Right renal cortex interstitium (tissue), 3 donors: ENCODE data around the gene METTL27. TPM values are rescaled to one million over a fixed set of nuclear protein-coding genes. Genes with fewer than 3 reads are reported as not detected.
"Not testable (repeated sequence)": the region's sequence is repeated elsewhere in the genome, so short reads cannot be mapped to it uniquely, and the experiment has no call there.

Source experiments
- DNase-seq, 3 donors: peaks; one replicate each; pipeline ENCODE4 v3.0.0-alpha.2; 2013; ENCODE audit warnings: low read depth in 3 of 3, low spot score in 2 of 3
- polyA plus RNA-seq, 3 donors: library from polyadenylated mRNA; unstranded; fragments of 120-200 nt; gene quantifications; one replicate each; pipeline ENCODE4 v1.2.1, GENCODE V29; 2013; ENCODE audit not compliant: insufficient read length in 3 of 3

The METTL27 gene
- polyA plus RNA-seq, 3 donors, result 3.4 to 12.2 (median 8.8) TPM

DNA sequence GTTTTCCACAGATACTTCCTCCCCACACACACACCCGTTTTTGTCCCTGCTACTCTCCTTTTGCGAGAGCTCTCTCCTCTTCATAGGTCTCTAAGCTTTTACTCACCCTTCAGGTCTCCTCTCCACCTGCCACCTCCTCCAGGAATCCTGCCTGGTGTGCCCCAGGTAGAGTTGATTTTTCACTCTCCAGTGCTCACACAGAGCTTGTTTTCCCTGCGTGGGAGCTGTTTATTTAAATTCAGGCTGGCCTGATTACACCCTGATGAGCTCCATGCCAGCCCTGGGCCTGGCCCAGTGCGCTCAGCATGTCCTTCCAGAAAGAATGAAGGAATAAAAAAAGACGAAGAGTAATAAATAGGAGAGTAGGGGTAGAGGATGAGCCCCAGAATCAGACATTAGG, 19.1 kb downstream of the METTL27 start:
- DNase-seq, result no peak

DNA sequence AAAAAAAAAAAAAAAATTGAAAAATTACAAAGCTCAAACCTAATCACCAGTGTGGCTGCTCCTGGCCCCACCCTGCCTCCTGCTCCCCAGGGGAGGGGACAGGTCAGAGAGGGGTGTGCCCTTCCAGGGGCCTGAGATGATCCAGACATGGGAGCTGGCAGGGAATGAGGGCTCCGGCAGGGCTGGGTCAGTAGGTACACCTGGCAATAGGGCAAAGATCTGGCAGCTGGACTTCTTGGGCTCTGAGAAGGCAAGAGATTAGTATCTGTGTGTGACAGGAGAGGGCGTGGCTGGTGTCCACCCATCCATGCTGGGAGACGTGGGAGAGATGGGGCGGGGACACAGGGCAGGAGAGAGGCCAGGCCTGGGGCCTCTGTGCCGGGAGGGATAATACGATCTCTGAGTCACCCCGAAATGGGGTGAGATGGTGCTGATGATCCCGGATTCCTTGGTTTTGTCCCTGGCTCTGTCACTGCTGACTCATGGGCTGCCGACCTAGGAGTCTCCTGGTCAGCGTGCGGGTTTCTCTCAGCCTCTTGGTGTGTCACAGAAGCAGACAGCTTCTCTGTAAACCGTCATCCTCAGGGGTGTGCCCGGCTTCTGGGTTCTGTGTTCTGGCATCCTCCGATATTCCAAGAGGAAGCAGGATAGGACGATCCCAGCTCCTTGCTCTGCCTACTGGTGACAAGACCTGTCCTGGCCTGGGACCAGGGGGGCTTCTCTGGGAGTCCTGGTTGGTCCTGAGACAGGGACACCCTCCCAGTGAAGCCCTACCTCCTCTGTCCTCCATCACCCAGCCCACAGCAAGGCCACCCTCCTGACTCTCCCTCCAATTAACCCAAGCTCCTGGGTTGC, 19.8 kb downstream of the METTL27 start:
- no peak for DNase-seq

DNA sequence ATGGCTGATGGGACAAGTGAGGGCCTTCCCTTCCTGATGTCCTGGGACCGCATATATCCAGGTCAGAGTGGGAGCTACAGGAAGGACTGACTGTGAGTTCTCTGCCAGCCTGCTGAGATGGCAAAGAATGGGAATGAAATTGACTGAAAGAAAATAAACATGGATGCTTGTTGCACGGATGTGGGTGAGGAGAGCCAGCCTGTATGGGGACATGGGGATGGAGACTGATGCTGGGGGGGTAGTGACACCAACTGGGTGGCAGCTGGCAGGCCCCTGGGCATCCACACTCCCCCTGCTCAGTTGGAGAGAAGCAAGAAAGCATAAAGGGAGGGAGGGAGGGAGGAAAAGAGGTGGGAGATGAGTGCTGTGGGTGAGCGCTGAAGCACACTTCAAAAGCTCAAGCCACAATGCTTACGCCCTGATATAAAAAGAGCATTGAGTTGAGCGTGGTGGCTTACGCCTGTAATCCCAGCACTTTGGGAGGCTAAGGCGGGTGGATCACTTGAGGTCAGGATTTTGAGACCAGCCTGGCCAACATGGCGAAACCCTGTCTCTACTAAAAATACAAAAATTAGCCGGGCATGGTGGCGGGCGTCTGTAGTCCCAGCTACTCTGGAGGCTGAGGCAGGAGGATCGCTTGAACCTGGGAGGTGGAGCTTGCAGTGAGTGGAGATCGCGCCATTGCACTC, 20.6 kb downstream of the METTL27 start:
- not testable (repeated sequence) for DNase-seq

DNA sequence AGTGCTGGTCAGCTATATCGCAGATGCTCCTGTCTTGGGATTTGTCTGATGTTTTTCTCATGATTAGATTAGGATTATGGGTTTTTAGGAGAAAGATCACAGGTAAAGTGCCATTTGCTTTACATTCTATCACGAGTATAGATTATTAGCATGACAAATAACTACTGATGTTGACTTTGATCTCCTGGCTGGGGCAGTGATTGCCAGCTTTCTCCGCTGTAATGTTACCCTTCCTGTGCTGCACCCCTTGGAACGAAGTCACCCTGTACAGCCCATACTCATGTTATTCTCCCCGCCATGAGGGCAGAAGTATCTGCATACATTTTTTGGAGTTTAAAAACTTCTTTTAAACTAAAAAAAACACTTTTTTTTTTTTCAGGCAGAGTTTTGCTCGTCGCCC, 22.3 kb downstream of the METTL27 start:
- no peak for DNase-seq

DNA sequence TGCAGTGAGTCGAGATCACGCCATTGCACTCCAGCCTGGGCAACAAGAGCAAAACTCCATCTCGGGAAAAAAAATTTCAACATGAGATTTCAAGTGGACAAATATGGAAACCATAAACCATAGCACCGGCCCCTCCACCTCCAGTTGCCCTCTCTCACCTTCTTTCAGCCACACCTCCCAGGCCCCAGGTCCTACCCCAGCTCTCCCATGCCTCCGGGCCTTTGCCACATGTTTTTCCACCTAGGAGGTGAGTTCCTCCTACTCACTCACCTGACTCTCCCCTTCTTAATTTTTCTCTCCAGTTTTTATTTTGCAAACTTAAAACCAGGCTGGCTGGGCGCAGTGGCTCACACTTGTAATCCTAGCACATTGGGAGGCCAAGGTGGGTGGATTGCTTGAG, 25.2 kb downstream of the METTL27 start:
- DNase-seq, result no peak

DNA sequence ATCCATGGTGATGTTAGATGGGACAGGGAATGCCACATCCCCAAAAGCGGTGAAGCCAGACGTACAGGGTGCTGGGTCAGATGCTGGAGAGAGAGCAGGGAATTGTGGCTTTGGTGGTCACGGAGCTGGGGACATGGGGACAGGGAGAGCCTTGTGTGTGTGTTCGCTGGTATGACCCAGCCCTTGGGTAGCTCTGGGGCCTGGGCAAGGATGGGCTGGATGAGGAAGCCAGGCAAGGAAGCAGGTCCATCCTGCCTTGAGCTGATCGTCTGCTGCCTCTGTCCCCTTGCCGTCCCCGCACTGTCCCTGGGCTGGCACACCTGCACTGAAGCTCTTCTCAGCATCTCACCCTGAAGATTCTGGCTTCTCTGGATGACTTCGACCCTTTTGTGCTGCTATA, 26.9 kb downstream of the METTL27 start:
- DNase-seq, result no peak

DNA sequence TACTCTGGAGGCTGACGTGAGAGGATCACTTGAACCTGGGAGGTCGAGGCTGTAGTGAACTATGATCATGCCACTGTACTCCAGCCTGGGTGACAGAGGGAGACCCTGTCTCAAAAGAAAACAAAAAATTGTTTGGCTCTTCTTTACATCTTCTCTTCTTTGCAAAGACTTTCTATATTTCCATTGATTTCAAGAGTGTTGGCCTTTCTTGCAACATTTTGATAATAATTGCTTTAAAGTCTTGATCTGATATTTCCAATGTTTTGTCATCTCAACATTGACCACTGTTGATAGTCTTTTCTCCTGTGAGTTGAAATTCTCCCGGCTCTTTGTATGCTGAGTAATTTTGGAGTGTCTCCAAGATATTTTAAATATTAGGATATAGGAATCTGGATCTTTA, 29.3 kb downstream of the METTL27 start:
- no peak for DNase-seq

DNA sequence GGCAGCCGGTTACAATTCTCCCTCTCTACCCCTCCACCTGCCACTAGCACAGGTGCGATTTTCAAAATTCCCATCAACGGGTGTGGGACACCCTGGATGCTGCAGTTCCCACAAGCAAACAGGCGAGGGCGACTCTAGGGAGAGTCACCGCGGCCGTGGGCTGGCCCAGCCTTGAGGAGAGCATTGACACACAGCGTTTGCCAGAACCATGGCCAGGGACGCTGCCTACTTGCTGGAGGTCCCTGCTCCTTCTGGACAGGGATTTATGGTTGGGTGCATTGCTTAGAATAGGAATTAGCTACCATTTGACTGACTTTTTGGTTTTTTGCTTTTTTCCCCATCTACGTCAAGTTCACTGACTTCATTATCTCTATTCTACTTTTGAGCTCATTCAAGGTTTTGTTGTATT, 30.6 kb downstream of the METTL27 start:
- DNase-seq, result no peak

DNA sequence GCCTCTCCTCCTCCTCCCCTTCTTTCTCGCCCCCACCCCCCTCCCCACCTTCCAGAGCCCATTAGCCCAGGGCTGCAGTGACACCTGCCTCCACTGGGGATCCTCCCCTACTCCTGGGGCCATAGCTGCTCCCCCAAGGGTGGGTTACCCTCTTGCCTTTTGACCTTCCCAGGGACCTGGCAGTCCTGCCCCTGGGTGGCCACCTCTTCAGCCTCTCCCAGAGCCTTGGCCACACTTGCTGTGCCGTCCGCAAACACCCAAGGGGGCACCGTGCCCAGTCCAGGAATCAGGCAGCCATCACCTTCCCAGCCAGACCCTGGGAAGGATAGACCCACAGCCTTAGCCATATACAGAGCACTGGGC, 31.3 kb downstream of the METTL27 start:
- no peak for DNase-seq

DNA sequence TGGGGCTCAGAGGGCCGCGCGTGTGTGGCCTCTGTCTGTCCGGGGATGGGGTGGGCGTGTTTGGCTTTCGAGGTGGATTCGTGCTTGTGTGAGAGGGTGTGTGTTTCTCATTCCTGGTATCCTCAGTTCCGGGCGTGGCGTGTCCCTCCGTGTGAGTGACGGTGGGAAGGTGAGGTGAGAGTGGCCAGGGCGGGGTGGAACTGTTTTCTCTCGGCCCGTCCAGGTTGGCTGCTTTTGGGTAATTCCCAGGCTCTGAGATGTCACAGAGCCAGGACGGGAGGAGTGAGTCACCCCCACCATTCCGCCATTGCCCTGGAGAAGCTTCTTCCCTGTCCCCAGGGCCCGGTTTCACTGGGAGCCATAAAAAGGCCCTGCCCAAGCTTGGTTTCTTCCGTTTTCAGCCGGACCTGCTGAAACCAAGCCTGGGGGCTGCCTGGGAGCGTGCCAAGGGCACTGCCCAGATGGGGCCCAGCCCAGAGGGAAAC, 32.8 kb downstream of the METTL27 start:
- DNase-seq, result no peak

DNA sequence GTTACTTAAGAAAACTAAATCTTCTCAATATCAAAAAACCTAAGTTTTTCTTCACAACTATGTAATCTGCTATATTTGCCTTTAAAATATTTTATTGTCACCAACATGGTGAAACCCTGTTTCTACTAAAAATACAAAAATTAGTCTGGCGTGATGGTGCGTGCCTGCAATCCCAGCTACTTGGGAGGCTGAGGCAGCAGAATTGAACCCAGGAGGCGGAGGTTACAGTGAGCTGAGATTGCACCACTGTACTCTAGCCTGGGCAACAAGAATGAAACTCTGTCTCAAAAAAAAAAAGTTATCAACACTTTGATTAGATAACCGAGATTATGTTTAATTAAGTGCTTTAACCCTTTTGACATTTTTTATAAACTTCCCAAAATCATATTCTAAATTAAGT, 39.9 kb downstream of the METTL27 start:
- no peak for DNase-seq

DNA sequence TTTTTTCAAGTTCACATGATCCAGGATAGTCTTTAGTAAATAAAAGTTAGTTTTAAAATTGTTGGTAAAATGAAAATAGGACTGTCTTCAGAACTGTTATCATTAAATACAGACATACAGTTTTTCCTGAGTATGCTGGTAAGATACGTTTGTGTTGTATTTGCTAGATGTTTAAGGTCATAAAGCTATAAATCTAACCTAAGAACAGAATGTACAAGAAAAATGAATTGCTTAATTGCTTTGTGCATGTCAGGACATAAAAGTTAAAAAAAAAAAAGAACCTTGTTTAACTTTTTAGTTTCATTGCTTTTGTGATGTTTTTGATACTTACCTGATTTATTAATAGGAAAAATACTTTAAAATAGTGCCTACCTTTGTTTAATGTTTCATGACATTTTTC, 40.7 kb downstream of the METTL27 start:
- no peak for DNase-seq

DNA sequence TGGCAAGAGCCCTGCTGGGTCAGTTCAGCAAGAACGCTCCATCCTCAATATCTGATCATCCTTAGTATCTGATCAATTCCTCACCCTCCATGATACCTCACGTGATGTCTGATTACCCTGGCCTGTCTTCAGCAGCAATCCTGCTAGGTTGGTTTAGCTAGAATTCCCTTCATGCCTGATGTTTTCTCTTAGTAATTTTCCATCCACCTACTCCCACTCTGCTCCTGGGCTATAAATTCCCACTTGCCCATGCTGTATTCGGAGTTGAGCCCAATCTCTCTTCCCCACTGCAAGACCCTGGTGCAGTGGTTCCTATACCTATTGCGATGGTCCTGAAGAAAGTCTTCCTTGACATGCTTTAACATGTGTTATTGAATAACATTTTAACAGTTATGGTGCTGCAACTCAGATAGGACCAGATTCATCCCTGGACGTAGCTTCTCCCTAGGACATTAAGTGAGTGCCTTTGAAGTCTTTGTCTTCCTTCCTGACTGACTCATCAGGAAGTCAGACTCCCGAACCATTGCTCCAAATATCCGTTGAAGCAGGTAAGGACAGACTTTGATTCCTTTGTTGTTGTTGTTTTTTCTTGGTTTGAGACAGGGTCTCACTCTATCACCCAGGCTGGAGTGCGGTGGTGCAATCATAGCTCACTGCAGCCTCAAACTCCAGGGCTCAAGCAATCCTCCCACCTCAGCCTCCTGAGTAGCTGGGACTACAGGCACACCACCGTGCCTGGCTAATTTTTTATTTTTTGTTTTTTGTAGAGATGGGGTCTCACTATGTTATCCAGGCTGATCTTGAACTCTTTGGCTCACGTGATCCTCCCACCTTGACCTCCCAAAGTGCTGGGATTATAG, 42.8 kb downstream of the METTL27 start:
- no peak for DNase-seq

DNA sequence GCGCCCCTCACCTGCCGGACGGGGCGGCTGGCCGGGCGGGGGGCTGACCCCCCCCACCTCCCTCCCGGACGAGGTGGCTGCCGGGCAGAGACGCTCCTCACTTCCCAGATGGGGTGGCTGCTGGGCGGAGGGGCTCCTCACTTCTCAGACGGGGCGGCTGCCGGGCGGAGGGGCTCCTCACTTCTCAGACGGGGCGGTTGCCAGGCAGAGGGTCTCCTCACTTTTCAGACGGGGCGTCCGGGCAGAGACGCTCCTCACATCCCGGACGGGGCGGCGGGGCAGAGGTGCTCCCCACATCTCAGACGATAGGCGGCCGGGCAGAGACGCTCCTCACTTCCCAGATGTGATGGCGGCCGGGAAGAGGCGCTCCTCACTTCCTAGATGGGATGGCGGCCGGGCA, 45.1 kb downstream of the METTL27 start:
- DNase-seq, result not testable (repeated sequence)

DNA sequence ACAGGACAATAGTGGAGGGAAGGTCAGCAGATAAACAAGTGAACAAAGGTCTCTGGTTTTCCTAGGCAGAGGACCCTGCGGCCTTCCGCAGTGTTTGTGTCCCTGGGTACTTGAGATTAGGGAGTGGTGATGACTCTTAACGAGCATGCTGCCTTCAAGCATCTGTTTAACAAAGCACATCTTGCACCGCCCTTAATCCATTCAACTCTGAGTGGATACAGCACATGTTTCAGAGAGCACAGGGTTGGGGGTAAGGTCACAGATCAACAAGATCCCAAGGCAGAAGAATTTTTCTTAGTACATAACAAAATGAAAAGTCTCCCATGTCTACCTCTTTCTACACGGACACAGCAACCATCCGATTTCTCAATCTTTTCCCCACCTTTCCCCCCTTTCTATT, 45.7 kb downstream of the METTL27 start:
- DNase-seq, result not testable (repeated sequence)

DNA sequence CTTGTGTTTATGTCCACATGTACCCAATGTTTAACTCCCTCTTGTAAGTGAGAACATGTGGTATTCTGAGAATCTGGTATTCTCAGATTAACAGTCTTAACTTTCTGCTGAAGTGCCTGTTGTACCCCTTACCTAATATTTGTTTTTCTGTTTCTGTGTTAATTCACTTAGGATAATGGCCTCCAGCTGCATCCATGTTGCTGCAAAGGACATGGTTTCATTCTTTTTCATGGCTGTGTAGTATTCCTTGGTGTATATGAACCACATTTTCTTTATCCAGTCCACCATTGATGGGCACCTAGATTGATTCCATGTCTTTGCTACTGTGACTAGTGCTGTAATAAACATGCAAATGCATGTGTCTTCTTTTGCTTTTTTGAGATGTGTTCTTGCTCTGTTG, 47.1 kb downstream of the METTL27 start:
- DNase-seq, result not testable (repeated sequence)

DNA sequence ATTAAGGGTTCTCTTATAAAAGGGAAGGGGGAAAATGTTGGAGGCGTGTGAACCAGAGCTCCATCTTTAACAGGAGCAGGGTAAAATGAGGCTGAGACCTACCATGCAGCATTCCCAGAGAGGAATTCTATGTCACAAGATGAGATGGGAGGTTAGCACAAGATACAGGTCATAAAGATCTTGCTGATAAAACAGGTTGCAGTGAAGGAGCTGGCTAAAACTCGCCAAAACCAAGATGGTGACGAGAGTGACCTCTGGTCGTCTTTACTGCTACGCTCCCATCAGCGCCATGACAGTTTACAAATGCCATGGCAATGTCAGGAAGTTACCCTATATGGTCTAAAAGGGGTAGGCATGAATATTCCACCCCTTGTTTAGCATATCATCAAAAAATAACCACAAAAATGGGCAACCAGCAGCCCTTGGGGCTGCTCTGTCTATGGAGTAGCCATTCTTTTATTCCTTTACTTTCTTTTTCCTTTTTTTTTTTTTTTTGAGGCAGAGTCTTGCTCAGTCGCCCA, 51.1 kb downstream of the METTL27 start:
- DNase-seq, result not testable (repeated sequence)

DNA sequence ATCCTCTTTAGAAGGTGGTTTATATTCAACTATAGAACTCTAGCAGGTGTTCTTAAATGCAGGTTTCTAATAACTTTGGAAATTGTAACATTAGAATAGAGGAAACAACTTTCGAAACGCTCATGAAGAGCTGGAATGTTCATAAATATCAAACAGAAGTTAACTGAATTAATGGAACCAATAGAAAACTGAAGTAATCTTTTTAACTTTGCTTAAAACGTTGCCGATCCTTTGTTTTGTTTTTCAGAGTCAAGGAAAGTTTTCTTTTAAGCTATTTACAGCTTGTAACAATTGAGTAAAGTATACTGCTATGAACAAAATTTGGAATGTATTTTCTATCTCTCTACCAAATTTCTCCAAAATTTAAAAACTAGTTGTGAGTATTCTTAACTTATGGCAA, 53.3 kb downstream of the METTL27 start:
- DNase-seq, result no peak

DNA sequence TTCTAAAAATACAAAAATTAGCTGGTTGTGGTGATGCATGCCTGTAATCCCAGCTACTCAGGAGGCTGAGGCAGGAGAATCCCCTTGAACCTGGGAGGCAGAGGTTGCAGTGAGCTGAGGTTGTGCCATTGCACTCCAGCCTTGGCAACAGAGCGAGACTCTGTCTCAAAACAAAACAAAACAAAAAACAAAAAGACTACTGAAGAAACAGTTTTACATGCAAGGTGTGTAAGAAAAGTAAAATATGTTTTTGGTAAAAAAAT, 54.6 kb downstream of the METTL27 start:
- not testable (repeated sequence) for DNase-seq

DNA sequence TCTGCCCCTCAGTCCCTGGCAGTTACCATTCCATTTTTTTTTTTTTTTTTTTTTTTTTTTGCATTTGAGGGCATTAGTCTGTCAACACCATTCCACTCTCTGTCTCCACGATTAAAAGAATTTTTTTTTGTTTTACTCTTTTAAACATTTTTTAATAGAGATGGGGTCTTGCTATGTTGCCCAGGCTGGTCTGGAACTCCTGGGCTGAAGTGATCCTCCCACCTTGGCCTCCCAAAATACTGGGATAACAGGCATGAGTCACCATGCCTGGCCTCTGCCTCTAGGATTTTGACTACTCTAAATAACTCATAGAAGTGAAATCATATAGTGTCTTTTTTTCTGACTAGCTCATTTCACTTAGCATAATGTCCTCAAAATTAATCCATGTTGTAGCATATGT, 55.7 kb downstream of the METTL27 start:
- DNase-seq, result no peak
